DOHH2 (cell line): Measurements from ENCODE around the gene CNBD2.

ENCODE experiments used
- H3F3A ChIP-seq: fragments of 200-600 bp; sonication (generic), shearing (Covaris generic); 2 replicates; pipeline ENCODE4 v1.6.0; 2016; ENCODE audit warnings: antibody characterized with exemption, mild to moderate bottlenecking; ENCODE audit not compliant: control insufficient read depth, insufficient read depth
- H3K27ac ChIP-seq: fragments of 200-600 bp; sonication (generic); 2 replicates; pipeline ENCODE4 v1.5.1; 2014; ENCODE audit warnings: low read depth, mild to moderate bottlenecking, low read length, moderate library complexity
- H3K27me3 ChIP-seq: fragments of 200-600 bp; sonication (generic); 2 replicates; pipeline ENCODE4 v1.6.1; 2014; ENCODE audit warnings: mild to moderate bottlenecking, low read length, mixed read lengths; ENCODE audit not compliant: control insufficient read depth
- H3K36me3 ChIP-seq: fragments of 200-600 bp; sonication (generic); 2 replicates; pipeline ENCODE4 v1.6.1; 2014; ENCODE audit warnings: mild to moderate bottlenecking, low read length, moderate library complexity, mixed read lengths; ENCODE audit not compliant: control insufficient read depth
- H3K4me1 ChIP-seq: fragments of 200-600 bp; sonication (generic); 2 replicates; pipeline ENCODE4 v1.6.1; 2014; ENCODE audit warnings: mild to moderate bottlenecking, low read length, mixed read lengths; ENCODE audit not compliant: control insufficient read depth
- H3K4me2 ChIP-seq: fragments of 200-600 bp; sonication (generic); 2 replicates; pipeline ENCODE4 v1.6.0; 2014; ENCODE audit warnings: mild to moderate bottlenecking, low read length, moderate library complexity
- H3K4me3 ChIP-seq: fragments of 200-600 bp; sonication (generic); 2 replicates; pipeline ENCODE4 v1.5.1; 2014; ENCODE audit warnings: mild to moderate bottlenecking, low read length, mixed read lengths
- H3K79me2 ChIP-seq: fragments of 200-600 bp; sonication (generic); 2 replicates; pipeline ENCODE4 v1.6.1; 2014; ENCODE audit warnings: mild to moderate bottlenecking, low read length, mixed read lengths; ENCODE audit not compliant: control insufficient read depth
- H3K9me2 ChIP-seq: fragments of 200-600 bp; sonication (generic); replicated peaks from 2 replicates; pipeline ENCODE4 v1.6.1; 2014; ENCODE audit warnings: mild to moderate bottlenecking, low read length, mixed read lengths; ENCODE audit not compliant: control insufficient read depth
- H3K9me3 ChIP-seq: fragments of 200-600 bp; sonication (generic); 2 replicates; pipeline ENCODE4 v1.6.1; 2014; ENCODE audit warnings: antibody characterized with exemption, low read length, mixed read lengths; ENCODE audit not compliant: control insufficient read depth, insufficient read depth
- H4K20me1 ChIP-seq: fragments of 200-600 bp; sonication (generic); 2 replicates; pipeline ENCODE4 v1.6.0; 2014; ENCODE audit warnings: low read depth, mild to moderate bottlenecking, antibody characterized with exemption, low read length, moderate library complexity; ENCODE audit not compliant: control insufficient read depth, insufficient read depth
- EZH2phosphoT487 ChIP-seq: fragments of 200-600 bp; sonication (generic); IDR thresholded peaks from 2 replicates; pipeline ENCODE4 v1.6.1; 2017; ENCODE audit warnings: borderline replicate concordance, mild to moderate bottlenecking, antibody characterized with exemption, low read length, moderate library complexity, mixed read lengths
- TF ChIP-seq, protein P1 (sequence below): fragments of 200-600 bp; sonication (generic); IDR thresholded peaks from one replicate; pipeline ENCODE4 v1.5.1; 2014; ENCODE audit warnings: antibody characterized with exemption, mild to moderate bottlenecking, low read depth, low read length; ENCODE audit not compliant: poor library complexity, severe bottlenecking

CNBD2 gene

DNA sequence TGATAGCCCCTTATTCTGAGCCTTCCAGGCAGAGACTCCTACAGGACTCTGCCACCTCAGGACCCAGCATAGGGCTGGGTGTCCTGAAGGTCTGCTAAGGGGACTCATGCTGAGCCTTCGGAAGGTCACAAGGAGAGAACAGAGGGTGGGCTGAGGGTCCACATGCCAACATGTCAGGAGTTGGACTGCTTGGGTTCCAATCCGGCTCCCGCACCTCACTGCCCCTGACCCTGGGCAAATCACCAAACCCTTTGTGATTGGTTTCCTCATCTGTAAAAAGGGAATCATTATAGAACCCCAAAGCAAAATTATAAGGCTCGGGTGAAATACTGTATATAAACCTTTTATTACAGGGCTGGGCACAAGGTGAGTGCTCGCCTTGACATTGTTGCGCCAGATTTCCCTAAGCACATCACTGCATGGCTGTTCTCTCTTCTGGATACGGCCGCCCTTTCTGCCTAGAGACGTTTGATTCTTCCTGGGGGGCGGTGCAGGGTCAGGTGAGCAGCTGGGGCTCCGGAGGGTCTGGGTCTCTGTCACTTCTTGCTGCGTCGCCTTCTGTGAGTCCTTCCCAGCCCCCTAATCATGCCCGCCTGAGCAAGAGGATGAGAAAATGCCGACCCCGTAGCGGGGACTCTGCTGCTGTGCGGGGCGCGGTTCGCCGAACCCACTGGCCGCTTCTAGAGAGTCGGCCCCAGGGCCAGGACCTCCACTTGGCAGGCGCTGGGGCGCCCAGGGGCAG, 95.7 kb downstream of the CNBD2 start:
- no peaks in the 10 kb centered on the region for H3K36me3 ChIP-seq
- H3K9me2 ChIP-seq = no peaks in the 10 kb centered on the region
- H4K20me1 ChIP-seq = no peaks in the 10 kb centered on the region
- H3K9me3 ChIP-seq = no peaks in the 10 kb centered on the region
- TF ChIP-seq EZH2phosphoT487 = no peak
- TF ChIP-seq, protein P1, sequence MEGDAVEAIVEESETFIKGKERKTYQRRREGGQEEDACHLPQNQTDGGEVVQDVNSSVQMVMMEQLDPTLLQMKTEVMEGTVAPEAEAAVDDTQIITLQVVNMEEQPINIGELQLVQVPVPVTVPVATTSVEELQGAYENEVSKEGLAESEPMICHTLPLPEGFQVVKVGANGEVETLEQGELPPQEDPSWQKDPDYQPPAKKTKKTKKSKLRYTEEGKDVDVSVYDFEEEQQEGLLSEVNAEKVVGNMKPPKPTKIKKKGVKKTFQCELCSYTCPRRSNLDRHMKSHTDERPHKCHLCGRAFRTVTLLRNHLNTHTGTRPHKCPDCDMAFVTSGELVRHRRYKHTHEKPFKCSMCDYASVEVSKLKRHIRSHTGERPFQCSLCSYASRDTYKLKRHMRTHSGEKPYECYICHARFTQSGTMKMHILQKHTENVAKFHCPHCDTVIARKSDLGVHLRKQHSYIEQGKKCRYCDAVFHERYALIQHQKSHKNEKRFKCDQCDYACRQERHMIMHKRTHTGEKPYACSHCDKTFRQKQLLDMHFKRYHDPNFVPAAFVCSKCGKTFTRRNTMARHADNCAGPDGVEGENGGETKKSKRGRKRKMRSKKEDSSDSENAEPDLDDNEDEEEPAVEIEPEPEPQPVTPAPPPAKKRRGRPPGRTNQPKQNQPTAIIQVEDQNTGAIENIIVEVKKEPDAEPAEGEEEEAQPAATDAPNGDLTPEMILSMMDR = no peak
- H3F3A ChIP-seq = no peaks in the 10 kb centered on the region
- peak overlapping the region; percentile 100 for H3K4me2 ChIP-seq
- peaks cover 16% of the 10 kb centered on the region for H3K27me3 ChIP-seq
- peaks cover 14% of the 10 kb centered on the region for H3K4me1 ChIP-seq
- H3K27ac ChIP-seq = no peak overlapping the region
- H3K79me2 ChIP-seq = no peaks in the 10 kb centered on the region
- peak overlapping the region; percentile 94 for H3K4me3 ChIP-seq

DNA sequence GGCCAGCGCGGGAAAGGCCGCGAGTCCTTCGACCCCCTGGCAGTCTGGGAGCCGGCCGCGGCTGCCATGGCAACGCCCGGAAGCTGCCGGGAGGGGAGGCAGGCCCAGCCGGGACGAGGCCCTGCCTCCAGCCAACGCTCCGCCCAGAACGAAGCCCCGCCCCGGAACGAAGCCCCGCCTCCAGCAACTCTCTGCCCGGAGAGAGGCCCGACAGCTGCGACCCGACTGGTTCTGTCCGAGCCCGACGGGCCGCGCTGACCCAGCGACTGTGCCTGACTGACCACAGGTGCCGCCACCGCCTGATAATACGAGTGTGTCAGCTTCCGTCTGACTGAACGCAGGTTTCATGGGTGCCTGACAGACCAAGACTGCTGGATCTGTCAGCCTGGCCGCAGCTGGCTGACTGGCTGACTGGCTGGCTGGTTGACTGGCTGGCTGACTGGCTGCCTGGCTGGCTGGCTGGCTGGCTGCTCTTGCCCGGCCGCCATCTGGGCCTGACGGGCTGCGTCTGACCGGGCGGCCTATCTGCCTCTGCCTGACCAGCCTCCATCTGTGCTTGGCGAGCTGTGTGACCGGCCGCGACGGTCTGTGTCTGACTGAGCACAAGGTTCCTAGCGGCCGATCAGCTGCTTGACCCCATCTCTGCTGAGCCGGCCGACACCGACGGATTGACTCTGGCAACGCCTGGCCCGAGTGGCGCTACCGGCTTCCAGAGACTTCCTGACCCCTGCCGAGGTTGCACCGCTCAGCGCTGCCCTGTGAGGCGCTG, 96.5 kb downstream of the CNBD2 start:
- Histone ChIP-seq H3K79me2 (no peaks in the 10 kb centered on the region), H3K27ac (no peak overlapping the region), H4K20me1 (no peaks in the 10 kb centered on the region), H3K9me2 (no peaks in the 10 kb centered on the region), H3F3A (no peaks in the 10 kb centered on the region), H3K4me1 (peaks cover 14% of the 10 kb centered on the region), H3K9me3 (no peaks in the 10 kb centered on the region), H3K27me3 (peaks cover 20% of the 10 kb centered on the region), H3K4me3 (peak overlapping the region; percentile 94), H3K4me2 (peak overlapping the region; percentile 100), H3K36me3 (no peaks in the 10 kb centered on the region)
- TF ChIP-seq, protein P1 = no peak
- no peak for TF ChIP-seq EZH2phosphoT487

DNA sequence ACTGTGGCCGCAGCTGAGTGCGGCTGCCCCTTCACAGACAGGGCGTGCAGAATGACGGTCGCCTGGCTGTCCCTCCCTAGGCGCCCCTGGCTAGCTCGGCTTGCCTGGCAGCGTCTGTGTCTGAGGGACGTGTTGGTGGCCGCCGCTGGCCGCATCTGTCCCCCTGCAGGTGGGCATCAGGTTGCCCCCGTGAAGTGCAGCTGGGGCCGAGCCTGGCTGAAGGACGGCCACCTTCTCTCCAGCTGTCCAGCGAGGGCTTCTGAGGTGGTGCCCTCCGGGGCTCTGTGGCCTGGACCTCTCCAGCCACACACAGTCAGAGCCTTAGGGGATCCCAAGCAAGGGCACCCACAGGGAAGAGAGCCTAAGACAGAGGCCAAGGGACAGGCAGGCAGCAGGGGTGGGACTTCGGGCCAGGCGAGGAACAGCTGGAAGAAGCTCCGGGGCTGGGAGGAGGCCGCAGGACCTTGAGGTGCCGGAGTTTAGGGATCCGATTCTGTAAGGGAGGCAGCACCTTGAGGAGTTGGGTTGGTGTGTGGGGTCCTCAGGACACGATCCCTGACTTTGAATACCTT, 97.1 kb downstream of the CNBD2 start:
- Histone ChIP-seq H3K4me1 (peaks cover 14% of the 10 kb centered on the region), H3K27me3 (peaks cover 22% of the 10 kb centered on the region), H3K79me2 (no peaks in the 10 kb centered on the region), H3K9me2 (no peaks in the 10 kb centered on the region), H3K4me3 (no peak overlapping the region), H3K36me3 (no peaks in the 10 kb centered on the region), H3F3A (no peaks in the 10 kb centered on the region), H4K20me1 (no peaks in the 10 kb centered on the region), H3K27ac (no peak overlapping the region), H3K9me3 (no peaks in the 10 kb centered on the region), H3K4me2 (peak overlapping the region; percentile 100)
- TF ChIP-seq, protein P1 = no peak
- TF ChIP-seq EZH2phosphoT487 = no peak
